MCF 10A (cell line): ENCODE results near the gene ZMYM4. TPM values are rescaled to one million over a fixed set of nuclear protein-coding genes. Genes with fewer than 3 reads are reported as not detected.

ENCODE experiments used
- BruUV-seq: library from RNA; stranded (reverse); fragments of 400-500 nt; replicated peaks from 2 replicates; lab custom pipeline; 2021; lab: Mats Ljungman, UMichigan
- CTCF ChIA-PET: fragments of 300-600 bp; sonication (Branson Sonifier 250); formaldehyde crosslinking; extraction: SDS; loops from one replicate; lab custom pipeline; 2021; ENCODE audit warnings: antibody characterized with exemption, inconsistent platforms; lab: Yijun Ruan, JAX
- POLR2A ChIA-PET: fragments of 300-600, 350-650 bp; sonication (Branson Sonifier 250); formaldehyde crosslinking; extraction: SDS; loops from one replicate; lab custom pipeline; 2020; ENCODE audit warnings: antibody characterized with exemption, inconsistent platforms; lab: Yijun Ruan, JAX
- DNase-seq: peaks from one replicate; pipeline ENCODE4 v3.0.0-alpha.2; 2018; ENCODE audit not compliant: unreplicated experiment
- H3K27ac Mint-ChIP-seq: one replicate; pipeline ENCODE4 v1.8.0; 2022; ENCODE audit warnings: mild to moderate bottlenecking, low read depth, mixed read lengths; ENCODE audit not compliant: unreplicated experiment
- H3K27me3 Mint-ChIP-seq: one replicate; pipeline ENCODE4 v1.8.0; 2022; ENCODE audit warnings: mixed read lengths; ENCODE audit not compliant: insufficient read depth, unreplicated experiment
- H3K36me3 Mint-ChIP-seq: one replicate; pipeline ENCODE4 v1.8.0; 2022; ENCODE audit warnings: mild to moderate bottlenecking, moderate library complexity, mixed read lengths; ENCODE audit not compliant: insufficient read depth, unreplicated experiment
- H3K4me1 Mint-ChIP-seq: one replicate; pipeline ENCODE4 v1.8.0; 2022; ENCODE audit warnings: mixed read lengths; ENCODE audit not compliant: insufficient read depth, unreplicated experiment
- H3K4me3 Mint-ChIP-seq: one replicate; pipeline ENCODE4 v1.8.0; 2022; ENCODE audit warnings: mild to moderate bottlenecking, moderate library complexity, mixed read lengths; ENCODE audit not compliant: unreplicated experiment
- H3K9me3 Mint-ChIP-seq: one replicate; pipeline ENCODE4 v1.8.0; 2022; ENCODE audit warnings: mixed read lengths; ENCODE audit not compliant: unreplicated experiment
- CTCF ChIP-seq: fragments of 200-600 bp; IDR thresholded peaks from one replicate; pipeline ENCODE4 v1.8.0; 2022; ENCODE audit warnings: antibody characterized with exemption, mild to moderate bottlenecking; ENCODE audit not compliant: unreplicated experiment
- intact Hi-C: fragments of 100-400 bp; cut with micrococcal nuclease; formaldehyde crosslinking; loops from 2 replicates; pipeline ENCODE4 v1.14.1; 2022
- total RNA-seq: library from RNA; stranded (reverse); gene quantifications from 2 replicates; pipeline ENCODE4 v1.2.3, GENCODE V29; 2022

ZMYM4 gene
- total RNA-seq, 1 experiment from 2014 or later: 62.0 TPM

GRCh38 chr1:35243691-35244090 is 24.8 kb upstream of the ZMYM4 start:
- POLR2A ChIA-PET: no interaction called here
- Mint-ChIP-seq H3K4me1 (no peaks in the 10 kb centered on the region), H3K27me3 (no peaks in the 10 kb centered on the region), H3K27ac (no peak overlapping the region), H3K4me3 (no peak overlapping the region), H3K36me3 (no peaks in the 10 kb centered on the region), H3K9me3 (peaks cover 3% of the 10 kb centered on the region)
- no peak for TF ChIP-seq CTCF
- CTCF ChIA-PET: no interaction called here
- DNase-seq: peak; percentile 5
- no TSS peak for BruUV-seq
- intact Hi-C loops: no loop called here

GRCh38 chr1:35247256-35247655 is 21.3 kb upstream of the ZMYM4 start:
- ChIA-PET POLR2A (no interaction called here), CTCF (no interaction called here)
- H3K9me3 Mint-ChIP-seq: peaks cover 6% of the 10 kb centered on the region
- intact Hi-C loops: no loop called here
- no peaks in the 10 kb centered on the region for H3K27me3 Mint-ChIP-seq
- no TSS peak for BruUV-seq
- H3K4me3 Mint-ChIP-seq: no peak overlapping the region
- no peak for DNase-seq
- TF ChIP-seq CTCF: no peak
- no peaks in the 10 kb centered on the region for H3K4me1 Mint-ChIP-seq
- no peaks in the 10 kb centered on the region for H3K36me3 Mint-ChIP-seq
- H3K27ac Mint-ChIP-seq: no peak overlapping the region

DNA sequence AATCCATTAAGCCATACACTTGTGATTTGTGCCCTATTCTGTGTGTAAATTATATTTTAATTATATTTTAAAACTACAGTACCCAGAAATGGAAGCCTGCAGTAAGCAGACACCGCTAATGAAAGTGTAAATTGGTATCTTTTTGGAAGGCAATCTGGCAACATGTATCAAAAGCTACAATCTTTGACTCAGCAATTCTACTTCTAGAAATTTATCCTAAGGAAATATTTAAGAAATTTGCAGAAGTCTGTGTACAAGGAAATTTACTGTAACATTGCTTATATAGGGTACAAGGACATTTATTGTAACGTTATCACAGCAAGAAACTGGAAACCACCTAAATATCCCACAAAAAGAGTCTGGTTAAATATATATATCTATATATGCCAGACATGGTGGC is 14.6 kb upstream of the ZMYM4 start:
- peaks cover under 1% of the 10 kb centered on the region for H3K9me3 Mint-ChIP-seq
- H3K4me3 Mint-ChIP-seq: no peak overlapping the region
- H3K36me3 Mint-ChIP-seq: no peaks in the 10 kb centered on the region
- no peak for DNase-seq
- H3K27me3 Mint-ChIP-seq: no peaks in the 10 kb centered on the region
- POLR2A ChIA-PET: no interaction called here
- CTCF ChIA-PET: no interaction called here
- no peak overlapping the region for H3K27ac Mint-ChIP-seq
- H3K4me1 Mint-ChIP-seq: no peaks in the 10 kb centered on the region
- no TSS peak for BruUV-seq
- no peak for TF ChIP-seq CTCF
- intact Hi-C loops: no loop called here

DNA sequence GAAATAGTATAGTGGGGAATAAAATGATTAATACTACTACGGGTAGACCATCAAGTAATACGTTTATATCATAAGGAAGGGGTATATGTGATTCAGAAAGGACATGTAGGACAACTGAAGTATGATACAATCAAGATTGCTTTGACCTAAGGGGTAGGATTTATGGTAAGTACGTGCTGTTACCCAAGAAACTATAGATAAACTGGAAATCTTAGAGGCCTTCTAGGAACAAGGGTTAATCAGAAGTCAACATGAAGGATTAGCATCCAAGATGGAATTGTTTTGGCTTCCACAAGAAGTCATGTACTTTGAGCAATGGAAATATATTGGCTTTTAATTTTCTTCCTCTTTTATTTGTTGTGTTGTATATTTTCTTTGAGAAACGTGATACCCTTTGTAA is 13.2 kb upstream of the ZMYM4 start:
- intact Hi-C loops: no loop called here
- BruUV-seq: no TSS peak
- no peak for DNase-seq
- Mint-ChIP-seq H3K36me3 (no peaks in the 10 kb centered on the region), H3K27ac (no peak overlapping the region), H3K4me1 (no peaks in the 10 kb centered on the region), H3K27me3 (no peaks in the 10 kb centered on the region), H3K9me3 (no peaks in the 10 kb centered on the region), H3K4me3 (no peak overlapping the region)
- no peak for TF ChIP-seq CTCF
- ChIA-PET POLR2A (no interaction called here), CTCF (no interaction called here)
